GM21619 (cell line): Measurements from ENCODE around the gene PGAM1.
"Not testable (repeated sequence)": the region's sequence is repeated elsewhere in the genome, so short reads cannot be mapped to it uniquely, and the experiment has no call there.

Experiments
- ATAC-seq: cut with Tn5 transposase; IDR thresholded peaks from one replicate; pipeline ENCODE4 v1.9.1; 2021; ENCODE audit not compliant: unreplicated experiment

The PGAM1 gene

DNA sequence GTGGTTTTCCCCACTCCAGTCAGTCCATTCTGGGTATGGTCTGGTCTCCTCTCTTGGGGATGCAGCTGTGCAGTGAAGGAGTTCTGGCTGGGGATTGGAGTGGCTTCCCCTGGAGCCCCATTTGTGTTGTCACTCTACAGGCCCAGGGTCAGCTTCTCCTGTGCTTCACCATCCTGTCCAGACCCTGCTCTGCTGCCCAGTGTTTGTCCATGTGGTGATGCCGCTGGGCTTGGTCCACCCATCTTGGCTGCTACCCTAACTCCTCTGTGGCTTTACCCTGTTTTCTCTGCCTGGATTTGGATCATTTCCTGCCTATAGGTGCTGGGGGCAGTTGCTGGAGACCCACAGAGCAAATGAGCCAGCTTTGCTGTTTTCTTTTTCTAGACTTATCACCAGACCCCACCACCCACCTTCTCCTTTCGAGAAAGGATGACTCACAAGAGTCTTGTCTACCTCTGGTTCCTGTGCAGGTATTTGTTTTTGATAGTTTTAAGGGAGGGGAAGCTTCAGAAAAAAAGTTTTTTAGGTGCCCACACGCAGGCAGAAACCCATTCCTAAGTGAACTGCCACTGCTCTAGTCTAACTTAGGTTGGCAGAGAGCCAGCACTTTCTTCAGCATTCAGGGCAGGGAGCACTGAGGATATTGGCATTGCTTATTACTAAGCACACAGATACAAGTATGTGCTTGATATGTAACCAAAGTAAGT is 28.5 kb downstream of the PGAM1 start:
- no peak for ATAC-seq

DNA sequence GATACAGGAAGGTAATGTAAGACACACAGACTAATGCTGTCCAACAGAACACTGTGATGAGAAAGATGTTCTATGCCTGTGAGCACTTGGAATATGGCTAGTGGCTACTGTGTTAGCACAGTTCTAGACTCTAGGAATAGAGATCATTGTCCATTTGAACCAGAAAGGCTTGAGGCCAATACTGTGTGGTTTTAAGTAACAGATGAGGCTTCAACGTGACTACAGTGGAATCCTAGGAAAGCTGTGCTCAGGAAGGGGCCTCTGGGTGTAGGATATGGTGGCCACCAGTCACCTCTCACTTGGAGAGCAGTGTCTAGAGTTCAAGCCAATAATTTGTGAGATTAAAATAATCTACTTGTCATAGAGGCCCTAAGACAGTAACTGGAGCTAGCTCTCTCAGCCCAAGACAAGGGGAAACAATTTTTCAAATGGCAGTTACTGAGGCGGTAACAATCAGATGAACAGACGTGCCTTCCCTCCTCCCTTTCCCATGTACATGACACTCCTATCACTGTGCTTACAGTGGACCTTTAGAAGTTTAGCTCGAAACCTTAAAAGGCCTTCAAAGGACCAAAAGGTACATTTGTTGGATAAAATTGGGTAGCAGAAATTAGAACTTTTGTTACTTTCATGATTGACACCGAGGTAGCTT is 30.2 kb downstream of the PGAM1 start:
- no peak for ATAC-seq

- no peak for ATAC-seq
Observed at GRCh38 chr10:97456686-97457065, 30.7 kb downstream of the PGAM1 start.

DNA sequence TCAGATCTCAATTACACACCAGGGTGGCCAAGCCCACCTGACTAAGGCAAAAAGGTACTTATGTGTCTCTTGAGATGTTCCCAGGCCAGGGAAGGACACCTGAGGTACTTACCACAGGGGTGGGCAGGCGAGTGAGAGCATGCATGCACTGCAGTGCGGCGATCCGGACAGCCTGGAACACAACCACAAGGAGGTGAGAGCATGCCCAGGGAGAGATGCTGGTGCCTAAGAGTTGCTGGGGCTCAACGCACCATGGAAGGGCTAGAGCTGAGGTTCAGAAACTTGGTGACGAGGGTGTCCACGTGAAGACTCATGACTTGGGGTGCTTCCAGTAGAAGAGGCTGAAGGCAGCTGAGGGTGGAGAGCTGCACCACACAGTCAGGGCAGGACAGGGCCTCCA is 33.1 kb downstream of the PGAM1 start:
- no peak for ATAC-seq

- ATAC-seq, result no peak
Observed at GRCh38 chr10:97459933-97460332, 33.9 kb downstream of the PGAM1 start.

- no peak for ATAC-seq
Observed at GRCh38 chr10:97462309-97462708, 36.3 kb downstream of the PGAM1 start.

GRCh38 chr10:97463363-97464132 is 37.6 kb downstream of the PGAM1 start:
- ATAC-seq, result no peak

DNA sequence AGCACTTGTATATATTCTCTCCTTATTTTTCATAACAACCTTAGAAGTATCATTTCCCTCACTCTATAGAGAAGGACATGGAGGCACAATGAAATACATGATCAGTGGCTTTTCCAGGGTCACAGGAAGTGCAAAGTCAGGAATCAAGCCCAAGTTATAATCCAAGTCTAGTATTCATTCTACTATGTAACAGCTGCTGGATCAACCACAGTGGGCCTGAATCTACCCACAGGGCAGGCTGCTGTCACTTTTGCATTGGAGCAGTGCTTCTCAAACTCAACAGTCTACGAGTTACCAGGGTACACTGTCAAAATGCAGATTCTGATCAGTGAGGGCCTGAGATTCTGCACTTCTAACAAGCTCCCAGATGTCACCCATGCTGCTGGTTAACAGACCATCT is 38.2 kb downstream of the PGAM1 start:
- ATAC-seq, result no peak

GRCh38 chr10:97465982-97466381 is 40.0 kb downstream of the PGAM1 start:
- no peak for ATAC-seq

GRCh38 chr10:97466755-97467154 is 40.8 kb downstream of the PGAM1 start:
- no peak for ATAC-seq

DNA sequence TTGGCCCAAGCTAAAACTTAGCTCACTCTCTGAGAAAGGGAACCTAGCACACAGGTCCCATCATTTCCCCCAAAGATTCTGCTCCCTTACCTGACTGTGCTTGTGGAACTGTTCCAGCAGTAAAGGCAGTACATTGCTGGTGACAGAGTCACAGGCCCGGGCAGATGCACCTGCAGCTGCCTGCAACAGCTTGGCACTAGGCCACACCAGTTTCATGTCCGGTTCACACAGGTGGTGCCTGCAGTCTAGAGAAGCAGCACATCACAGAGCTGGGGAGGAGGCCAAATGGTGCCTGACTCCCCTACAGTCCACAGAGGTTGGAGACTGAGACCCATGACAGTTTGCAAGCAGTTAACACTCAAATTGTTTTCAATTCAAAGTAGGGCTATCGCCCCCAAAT is 42.2 kb downstream of the PGAM1 start:
- no peak for ATAC-seq

DNA sequence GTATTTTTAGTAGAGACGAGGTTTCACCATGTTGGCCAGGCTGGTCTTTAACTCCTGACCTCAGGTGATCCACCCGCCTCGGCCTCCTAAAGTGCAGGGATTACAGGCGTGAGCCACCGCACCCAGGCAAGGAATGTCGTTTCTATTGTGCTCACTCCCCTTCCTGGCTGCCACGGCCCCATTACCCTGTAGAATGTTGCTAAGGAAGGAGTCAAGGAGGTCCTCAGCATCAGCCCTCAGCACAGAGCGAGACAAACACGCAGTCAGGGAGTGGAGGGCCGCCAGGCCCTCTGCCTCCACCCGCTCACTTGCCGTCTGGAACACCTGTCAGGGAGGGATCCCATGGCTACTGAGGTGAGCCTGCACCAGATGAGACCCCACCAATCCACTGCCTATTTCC is 42.8 kb downstream of the PGAM1 start:
- not testable (repeated sequence) for ATAC-seq

GRCh38 chr10:97474918-97475317 is 48.9 kb downstream of the PGAM1 start:
- no peak for ATAC-seq

GRCh38 chr10:97475936-97476594 is 50.1 kb downstream of the PGAM1 start:
- ATAC-seq, result no peak

- not testable (repeated sequence) for ATAC-seq
Observed at GRCh38 chr10:97479410-97479809, 53.4 kb downstream of the PGAM1 start.

GRCh38 chr10:97479939-97480338 is 53.9 kb downstream of the PGAM1 start:
- ATAC-seq, result no peak

GRCh38 chr10:97481071-97481470 is 55.1 kb downstream of the PGAM1 start:
- ATAC-seq, result no peak

DNA sequence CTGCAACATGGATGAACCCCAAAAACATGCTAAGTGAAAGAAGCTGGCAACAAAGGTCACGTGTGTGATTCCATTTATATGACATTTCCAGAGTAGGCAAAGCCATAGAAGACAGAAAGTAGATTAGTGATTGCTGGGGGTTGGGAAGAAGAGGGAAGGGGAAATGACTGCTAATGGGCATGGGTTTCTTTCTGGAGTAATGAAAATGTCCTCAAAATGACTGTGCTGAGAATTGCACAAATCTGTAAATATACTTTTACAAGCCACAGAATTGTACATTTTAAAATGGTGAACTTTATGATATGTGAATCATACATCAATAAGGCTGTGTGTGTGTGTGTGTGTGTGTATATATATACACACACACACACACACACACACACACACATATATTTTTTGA is 56.4 kb downstream of the PGAM1 start:
- ATAC-seq, result no peak
